ENCODE data around the gene ACR.

ACR gene

GRCh38 chr22:50733521-50734342 lies 4.3 kb upstream of the ACR start:
- H2AFZ ChIP-seq (ENCODE audit: low read depth, low read length, severe bottlenecking): no peak overlapping the region
- no peak overlapping the region for H3K4me3 ChIP-seq (ENCODE audit: insufficient read depth, low read length, poor library complexity, severe bottlenecking)
- H3K27ac ChIP-seq (ENCODE audit: low read depth, low read length): no peak overlapping the region

GRCh38 chr22:50734343-50734771 lies 3.6 kb upstream of the ACR start:
- TF ChIP-seq CTCF (IDR thresholded peaks at IDR 0.05; ENCODE audit: insufficient read depth, low read length, poor library complexity, severe bottlenecking): no peak
- TF ChIP-seq EZH2phosphoT487 (conservative IDR thresholded peaks at IDR 0.05; ENCODE audit: low read length): no peak
- Histone ChIP-seq H3K4me3 (ENCODE audit: insufficient read depth, low read length, poor library complexity, severe bottlenecking) (no peak overlapping the region), H3K36me3 (ENCODE audit: low read length) (no peaks in the 10 kb centered on the region), H3K79me2 (ENCODE audit: insufficient read depth, low read length) (no peaks in the 10 kb centered on the region), H3K27ac (ENCODE audit: low read depth, low read length) (no peak overlapping the region), H3K9ac (ENCODE audit: low read length) (no peak overlapping the region), H3K9me2 (replicated peaks; ENCODE audit: insufficient read depth, low read length) (no peaks in the 10 kb centered on the region), H4K20me1 (ENCODE audit: low read depth, low read length) (no peaks in the 10 kb centered on the region), H3K9me3 (ENCODE audit: insufficient read depth, low read length) (no peaks in the 10 kb centered on the region), H3F3A (ENCODE audit: insufficient read depth) (no peaks in the 10 kb centered on the region), H3K27me3 (ENCODE audit: low read length) (peaks cover 3% of the 10 kb centered on the region; the same call in 1 of the 2 replicates), H3K4me2 (ENCODE audit: low read depth, low read length, poor library complexity, severe bottlenecking) (no peak overlapping the region), H2AFZ (ENCODE audit: low read depth, low read length, severe bottlenecking) (no peak overlapping the region)

More at GRCh38 chr22:50733521-50734342, 4.3 kb upstream of the ACR start:
- TF ChIP-seq CTCF (IDR thresholded peaks at IDR 0.05; ENCODE audit: insufficient read depth, low read length, poor library complexity, severe bottlenecking): no peak
- no peak for TF ChIP-seq EZH2phosphoT487 (conservative IDR thresholded peaks at IDR 0.05; ENCODE audit: low read length)
- H3K9me3 ChIP-seq (ENCODE audit: insufficient read depth, low read length): no peaks in the 10 kb centered on the region
- H3K27me3 ChIP-seq (ENCODE audit: low read length): peaks cover 3% of the 10 kb centered on the region; the same call in 1 of the 2 replicates
- H3K9me2 ChIP-seq (replicated peaks; ENCODE audit: insufficient read depth, low read length): no peaks in the 10 kb centered on the region
- H4K20me1 ChIP-seq (ENCODE audit: low read depth, low read length): no peaks in the 10 kb centered on the region
- no peak overlapping the region for H3K9ac ChIP-seq (ENCODE audit: low read length)
- no peaks in the 10 kb centered on the region for H3K79me2 ChIP-seq (ENCODE audit: insufficient read depth, low read length)
- H3K36me3 ChIP-seq (ENCODE audit: low read length): no peaks in the 10 kb centered on the region
- H3K4me2 ChIP-seq (ENCODE audit: low read depth, low read length, poor library complexity, severe bottlenecking): no peak overlapping the region
- no peaks in the 10 kb centered on the region for H3F3A ChIP-seq (ENCODE audit: insufficient read depth)

GRCh38 chr22:50734986-50735738 lies 2.8 kb upstream of the ACR start:
- H3F3A ChIP-seq (ENCODE audit: insufficient read depth): no peaks in the 10 kb centered on the region
- TF ChIP-seq CTCF (IDR thresholded peaks at IDR 0.05; ENCODE audit: insufficient read depth, low read length, poor library complexity, severe bottlenecking) (no peak), EZH2phosphoT487 (conservative IDR thresholded peaks at IDR 0.05; ENCODE audit: low read length) (no peak)
- H3K27me3 ChIP-seq (ENCODE audit: low read length): peaks cover 3% of the 10 kb centered on the region; the same call in 1 of the 2 replicates
- H3K9me2 ChIP-seq (replicated peaks; ENCODE audit: insufficient read depth, low read length): no peaks in the 10 kb centered on the region
- H3K9ac ChIP-seq (ENCODE audit: low read length): no peak overlapping the region
- H3K4me2 ChIP-seq (ENCODE audit: low read depth, low read length, poor library complexity, severe bottlenecking): no peak overlapping the region
- no peaks in the 10 kb centered on the region for H4K20me1 ChIP-seq (ENCODE audit: low read depth, low read length)
- no peak overlapping the region for H2AFZ ChIP-seq (ENCODE audit: low read depth, low read length, severe bottlenecking)
- no peaks in the 10 kb centered on the region for H3K36me3 ChIP-seq (ENCODE audit: low read length)
- H3K79me2 ChIP-seq (ENCODE audit: insufficient read depth, low read length): no peaks in the 10 kb centered on the region
- no peak overlapping the region for H3K4me3 ChIP-seq (ENCODE audit: insufficient read depth, low read length, poor library complexity, severe bottlenecking)
- no peak overlapping the region for H3K27ac ChIP-seq (ENCODE audit: low read depth, low read length)
- H3K9me3 ChIP-seq (ENCODE audit: insufficient read depth, low read length): no peaks in the 10 kb centered on the region
